ENCODE results near the gene NDST3. TPM values are rescaled to one million over a fixed set of nuclear protein-coding genes. Genes with fewer than 3 reads are reported as not detected.

Gene NDST3
- polyA plus RNA-seq, 1 donor = 0.85 TPM

GRCh38 chr4:118279920-118280432 lies 245.7 kb downstream of the NDST3 start:
- Histone ChIP-seq H3K36me3 (ENCODE audit: control insufficient read depth, insufficient read depth, low read length) (peaks cover 16% of the 10 kb centered on the region), H3K4me3 (ENCODE audit: low read length) (peak overlapping the region; percentile 80), H3K4me1 (ENCODE audit: control insufficient read depth, insufficient read depth, low read length) (peaks cover 26% of the 10 kb centered on the region), H3K9me3 (ENCODE audit: control insufficient read depth, low read depth, low read length) (peaks cover 5% of the 10 kb centered on the region), H3K27me3 (ENCODE audit: control insufficient read depth, insufficient read depth, low read length) (no peaks in the 10 kb centered on the region), H3K27ac (ENCODE audit: low read length) (peak overlapping the region; percentile 85)
- WGBS (ENCODE audit: insufficient coverage, low lambda C conversion rate) = no CpG with 5 or more reads among the region's 2 CpGs
- no peak for DNase-seq

GRCh38 chr4:118280501-118281218 lies 246.4 kb downstream of the NDST3 start:
- Histone ChIP-seq H3K27ac (ENCODE audit: low read length) (peak overlapping the region; percentile 44), H3K9me3 (ENCODE audit: control insufficient read depth, low read depth, low read length) (no peaks in the 10 kb centered on the region), H3K27me3 (ENCODE audit: control insufficient read depth, insufficient read depth, low read length) (no peaks in the 10 kb centered on the region), H3K36me3 (ENCODE audit: control insufficient read depth, insufficient read depth, low read length) (peaks cover 16% of the 10 kb centered on the region), H3K4me3 (ENCODE audit: low read length) (peak overlapping the region; percentile 80), H3K4me1 (ENCODE audit: control insufficient read depth, insufficient read depth, low read length) (peaks cover 24% of the 10 kb centered on the region)
- peak; percentile 49 to 69 for DNase-seq
- no CpG with 5 or more reads among the region's 2 CpGs for WGBS (ENCODE audit: insufficient coverage, low lambda C conversion rate)

- Histone ChIP-seq H3K9me3 (ENCODE audit: control insufficient read depth, low read depth, low read length) (no peaks in the 10 kb centered on the region), H3K4me1 (ENCODE audit: control insufficient read depth, insufficient read depth, low read length) (peaks cover 17% of the 10 kb centered on the region), H3K27ac (ENCODE audit: low read length) (no peak overlapping the region), H3K36me3 (ENCODE audit: control insufficient read depth, insufficient read depth, low read length) (peaks cover 16% of the 10 kb centered on the region), H3K27me3 (ENCODE audit: control insufficient read depth, insufficient read depth, low read length) (no peaks in the 10 kb centered on the region), H3K4me3 (ENCODE audit: low read length) (no peak overlapping the region)
- DNase-seq = no peak
- 25% methylated on average over 2 of the region's 9 CpGs for whole genome bisulfite sequencing (ENCODE audit: insufficient coverage, low lambda C conversion rate)
Measured at GRCh38 chr4:118281611-118282442, 247.5 kb downstream of the NDST3 start.

- H3K4me1 ChIP-seq (ENCODE audit: control insufficient read depth, insufficient read depth, low read length) = peaks cover 8% of the 10 kb centered on the region
- no peak overlapping the region for H3K4me3 ChIP-seq (ENCODE audit: low read length)
- no peak for DNase-seq
- no peak overlapping the region for H3K27ac ChIP-seq (ENCODE audit: low read length)
- no peaks in the 10 kb centered on the region for H3K9me3 ChIP-seq (ENCODE audit: control insufficient read depth, low read depth, low read length)
- WGBS (ENCODE audit: insufficient coverage, low lambda C conversion rate) = no CpG with 5 or more reads among the region's 4 CpGs
- H3K27me3 ChIP-seq (ENCODE audit: control insufficient read depth, insufficient read depth, low read length) = no peaks in the 10 kb centered on the region
- H3K36me3 ChIP-seq (ENCODE audit: control insufficient read depth, insufficient read depth, low read length) = peaks cover 16% of the 10 kb centered on the region
Measured at GRCh38 chr4:118282692-118283091, 248.4 kb downstream of the NDST3 start.

- H3K36me3 ChIP-seq (ENCODE audit: control insufficient read depth, insufficient read depth, low read length) = peaks cover 16% of the 10 kb centered on the region
- H3K4me1 ChIP-seq (ENCODE audit: control insufficient read depth, insufficient read depth, low read length) = peaks cover 7% of the 10 kb centered on the region
- H3K9me3 ChIP-seq (ENCODE audit: control insufficient read depth, low read depth, low read length) = no peaks in the 10 kb centered on the region
- no peaks in the 10 kb centered on the region for H3K27me3 ChIP-seq (ENCODE audit: control insufficient read depth, insufficient read depth, low read length)
- no peak for DNase-seq
- 100% methylated on average over 1 of the region's 3 CpGs for WGBS (ENCODE audit: insufficient coverage, low lambda C conversion rate)
- no peak overlapping the region for H3K4me3 ChIP-seq (ENCODE audit: low read length)
- no peak overlapping the region for H3K27ac ChIP-seq (ENCODE audit: low read length)
Measured at GRCh38 chr4:118284169-118284568, 249.9 kb downstream of the NDST3 start.

- DNase-seq = no peak
- peaks cover 2% of the 10 kb centered on the region for H3K4me1 ChIP-seq (ENCODE audit: control insufficient read depth, insufficient read depth, low read length)
- H3K27ac ChIP-seq (ENCODE audit: low read length) = no peak overlapping the region
- no peaks in the 10 kb centered on the region for H3K27me3 ChIP-seq (ENCODE audit: control insufficient read depth, insufficient read depth, low read length)
- peaks cover 11% of the 10 kb centered on the region for H3K36me3 ChIP-seq (ENCODE audit: control insufficient read depth, insufficient read depth, low read length)
- WGBS (ENCODE audit: insufficient coverage, low lambda C conversion rate) = no CpG with 5 or more reads among the region's 4 CpGs
- H3K9me3 ChIP-seq (ENCODE audit: control insufficient read depth, low read depth, low read length) = no peaks in the 10 kb centered on the region
- H3K4me3 ChIP-seq (ENCODE audit: low read length) = no peak overlapping the region
Measured at GRCh38 chr4:118285931-118286330, 251.6 kb downstream of the NDST3 start.

- H3K36me3 ChIP-seq (ENCODE audit: control insufficient read depth, insufficient read depth, low read length) = peaks cover 9% of the 10 kb centered on the region
- DNase-seq = no peak
- no peak overlapping the region for H3K27ac ChIP-seq (ENCODE audit: low read length)
- WGBS (ENCODE audit: insufficient coverage, low lambda C conversion rate) = 86% methylated on average over 1 of the region's 3 CpGs
- no peak overlapping the region for H3K4me3 ChIP-seq (ENCODE audit: low read length)
- no peaks in the 10 kb centered on the region for H3K9me3 ChIP-seq (ENCODE audit: control insufficient read depth, low read depth, low read length)
- H3K4me1 ChIP-seq (ENCODE audit: control insufficient read depth, insufficient read depth, low read length) = no peaks in the 10 kb centered on the region
- H3K27me3 ChIP-seq (ENCODE audit: control insufficient read depth, insufficient read depth, low read length) = no peaks in the 10 kb centered on the region
Measured at GRCh38 chr4:118286685-118287084, 252.4 kb downstream of the NDST3 start.

GRCh38 chr4:118287711-118288451 lies 253.6 kb downstream of the NDST3 start:
- no peak overlapping the region for H3K4me3 ChIP-seq (ENCODE audit: low read length)
- H3K9me3 ChIP-seq (ENCODE audit: control insufficient read depth, low read depth, low read length) = no peaks in the 10 kb centered on the region
- DNase-seq = no peak
- no CpG with 5 or more reads among the region's 2 CpGs for WGBS (ENCODE audit: insufficient coverage, low lambda C conversion rate)
- no peaks in the 10 kb centered on the region for H3K27me3 ChIP-seq (ENCODE audit: control insufficient read depth, insufficient read depth, low read length)
- H3K4me1 ChIP-seq (ENCODE audit: control insufficient read depth, insufficient read depth, low read length) = no peaks in the 10 kb centered on the region
- no peak overlapping the region for H3K27ac ChIP-seq (ENCODE audit: low read length)
- H3K36me3 ChIP-seq (ENCODE audit: control insufficient read depth, insufficient read depth, low read length) = peaks cover 1% of the 10 kb centered on the region

- no peaks in the 10 kb centered on the region for H3K9me3 ChIP-seq (ENCODE audit: control insufficient read depth, low read depth, low read length)
- no peak overlapping the region for H3K27ac ChIP-seq (ENCODE audit: low read length)
- DNase-seq = no peak
- H3K27me3 ChIP-seq (ENCODE audit: control insufficient read depth, insufficient read depth, low read length) = no peaks in the 10 kb centered on the region
- no peak overlapping the region for H3K4me3 ChIP-seq (ENCODE audit: low read length)
- WGBS (ENCODE audit: insufficient coverage, low lambda C conversion rate) = 80% methylated on average over 1 of the region's 1 CpG
- no peaks in the 10 kb centered on the region for H3K4me1 ChIP-seq (ENCODE audit: control insufficient read depth, insufficient read depth, low read length)
- no peaks in the 10 kb centered on the region for H3K36me3 ChIP-seq (ENCODE audit: control insufficient read depth, insufficient read depth, low read length)
Measured at GRCh38 chr4:118289794-118290193, 255.5 kb downstream of the NDST3 start.

- Histone ChIP-seq H3K27me3 (ENCODE audit: control insufficient read depth, insufficient read depth, low read length) (no peaks in the 10 kb centered on the region), H3K4me3 (ENCODE audit: low read length) (no peak overlapping the region), H3K9me3 (ENCODE audit: control insufficient read depth, low read depth, low read length) (no peaks in the 10 kb centered on the region), H3K27ac (ENCODE audit: low read length) (no peak overlapping the region), H3K36me3 (ENCODE audit: control insufficient read depth, insufficient read depth, low read length) (no peaks in the 10 kb centered on the region), H3K4me1 (ENCODE audit: control insufficient read depth, insufficient read depth, low read length) (no peaks in the 10 kb centered on the region)
- DNase-seq = no peak
- WGBS (ENCODE audit: insufficient coverage, low lambda C conversion rate) = no CpG with 5 or more reads among the region's 2 CpGs
Measured at GRCh38 chr4:118290951-118291350, 256.7 kb downstream of the NDST3 start.

Data from large intestine (tissue), 3 donors.